ENCODE measurements around the gene GLIS1.

GLIS1 gene

GRCh38 chr1:53462769-53463501 is 276.0 kb downstream of the GLIS1 start:
- DNase-seq (ENCODE audit: low spot score), result no peak

GRCh38 chr1:53462193-53462592 is 276.8 kb downstream of the GLIS1 start:
- DNase-seq (ENCODE audit: low spot score), result no peak

- no peak for DNase-seq (ENCODE audit: low spot score)
Measured at GRCh38 chr1:53461323-53462044, 277.5 kb downstream of the GLIS1 start.

GRCh38 chr1:53460666-53461322 is 278.2 kb downstream of the GLIS1 start:
- no peak for DNase-seq (ENCODE audit: low spot score)

- no peak for DNase-seq (ENCODE audit: low spot score)
Measured at GRCh38 chr1:53460211-53460634, 278.7 kb downstream of the GLIS1 start.

- DNase-seq (ENCODE audit: low spot score), result no peak
Measured at GRCh38 chr1:53459321-53460175, 279.4 kb downstream of the GLIS1 start, which contains the start of gene DMRTB1. TSS of gene DMRTB1 (plus strand) at chr1:53459399. CDS start at chr1:53459454, 55 bp downstream.

GRCh38 chr1:53458634-53459033 is 280.3 kb downstream of the GLIS1 start:
- no peak for DNase-seq (ENCODE audit: low spot score)
